Heart left ventricle (tissue), 16 donors: ENCODE results near the gene NAALADL2. TPM values are rescaled to one million over a fixed set of nuclear protein-coding genes. Genes with fewer than 3 reads are reported as not detected.

ENCODE experiments used
- ATAC-seq, 4 donors: fragments of 200-7000 bp; cut with Tn5 transposase; one replicate each; pipeline ENCODE4 v1.9.1; 2020 to 2022; ENCODE audit warnings: moderate library complexity in 4 of 4, mild to moderate bottlenecking in 3 of 4, moderate number of reproducible peaks in 1 of 4
- DNase-seq, 5 donors: peaks; one replicate each; pipeline ENCODE4 v3.0.0-alpha.2; 2020
- H3K27ac ChIP-seq, 12 donors: fragments of 200-600 bp; sonication (generic) in 4 of 12; one replicate each; pipeline versions ENCODE4 v1.5.0 to v1.8.0; 2016 to 2022; ENCODE audit warnings: mild to moderate bottlenecking in 2 of 12
- H3K27me3 ChIP-seq, 9 donors: fragments of 200-600 bp; sonication (generic) in 2 of 9; one replicate each; pipeline versions ENCODE4 v1.5.1 to v1.8.0; 2016 to 2022; ENCODE audit warnings: mild to moderate bottlenecking in 3 of 9
- H3K36me3 ChIP-seq, 9 donors: fragments of 200-600 bp; sonication (generic) in 2 of 9; one replicate each; pipeline versions ENCODE4 v1.5.0 to v1.8.0; 2018 to 2022; ENCODE audit warnings: mild to moderate bottlenecking in 2 of 9
- H3K4me1 ChIP-seq, 12 donors: fragments of 200-600 bp; sonication (generic) in 4 of 12; one replicate each; pipeline versions ENCODE4 v1.5.0 to v1.8.0; 2016 to 2022; ENCODE audit warnings: mild to moderate bottlenecking in 3 of 12
- H3K4me3 ChIP-seq, 12 donors: fragments of 200-600 bp; sonication (generic) in 4 of 12; one replicate each; pipeline versions ENCODE4 v1.5.0 to v1.8.0; 2017 to 2022; ENCODE audit warnings: mild to moderate bottlenecking in 9 of 12, moderate library complexity in 4 of 12
- H3K9me3 ChIP-seq, 12 donors: fragments of 200-600 bp; sonication (generic) in 4 of 12; one replicate each; pipeline versions ENCODE4 v1.5.0 to v1.8.0; 2016 to 2022; ENCODE audit warnings: mild to moderate bottlenecking in 1 of 12
- POLR2A ChIP-seq, 2 donors: fragments of 450-650 bp; IDR thresholded peaks; one replicate each; pipeline ENCODE4 v1.6.1; 2017; ENCODE audit warnings: antibody characterized with exemption in 2 of 2, mild to moderate bottlenecking in 2 of 2, moderate library complexity in 2 of 2
- WGBS, 4 donors: extraction: QIAGEN DNeasy Blood & Tissue Kit in 2 of 4; methylation state at CpG; one replicate each; pipeline versions ENCODE4 v1.1.5 to v1.1.7; 2013 to 2018; 5-methylcytosine and 5-hydroxymethylcytosine counted together
- intact Hi-C, 10 donors: fragments of 100-400 bp; cut with DNase I; formaldehyde crosslinking; loops; one replicate each; pipeline versions ENCODE4 v1.11.1 to v1.14.2; 2022
- polyA plus RNA-seq, 2 donors: library from polyadenylated mRNA; stranded (reverse); fragments of 200-250 nt; gene quantifications; one replicate each; pipeline ENCODE4 v1.2.3, GENCODE V29; 2013
- total RNA-seq, 9 donors: library from RNA; depleted of rRNA in 2 of 9; stranded (reverse); fragments of >200 nt in 2 of 9; fragmentation: NEBNext Ultra II Directional in 3 of 9; extraction: Animal tissue kit (Norgen Biotek cat#: 25700) in 3 of 9; gene quantifications; one replicate each; pipeline versions ENCODE4 v1.1.0 to v1.2.4, GENCODE V29; 2016 to 2023
- TF ChIP-seq, protein P1 (sequence below), 12 donors: fragments of 200-600 bp; sonication (generic) in 4 of 12; IDR thresholded peaks; one replicate each; pipeline versions ENCODE4 v1.5.0 to v1.8.0; 2018 to 2022; ENCODE audit warnings: antibody characterized with exemption in 12 of 12, mild to moderate bottlenecking in 5 of 12
- donor health status: ischemic (EF 13 %, LVEDD 7.1; RV severe dilation, severe dysfunction).
- donor health status: healthy with polysubstance abuse.
- donor health status: DM: no; HTN: yes; CAD: no.
- donor health status: DM: no; HTN: no; CAD: no.
- donor health status: ischemic (EF 25% LVEDD 6.9; RV normal size, moderate dysfunction).
- donor health status: ischemic (EF 25% LVEDD 5.7; RV mildly dilated, moderate dysfunction).
- donor health status: healthy.
- donor health status: DM: yes; HTN: yes; CAD: no.
- donor health status: ischemic (EF 35%, LVEDD 5.7; RV mildly dilated, moderate dysfunction).
- donor health status: nonischemic (EF 11% LVEDD 7.7; RV severe dilation, severe dysfunction).
- donor health status: DM: yes; HTN: yes; CAD: no.
- donor health status: PGD.
- donor health status: ischemic (EF 29% LVEDD 5.4; RV normal size, mild dysfunction).
- donor health status: nonischemic (EF 23%, LVEDD 6.1; RV moderate dilation, normal function).

NAALADL2 gene
- total and polyA plus RNA-seq, 11 donors, result 0.23 to 8.5 (median 3.0) TPM

DNA sequence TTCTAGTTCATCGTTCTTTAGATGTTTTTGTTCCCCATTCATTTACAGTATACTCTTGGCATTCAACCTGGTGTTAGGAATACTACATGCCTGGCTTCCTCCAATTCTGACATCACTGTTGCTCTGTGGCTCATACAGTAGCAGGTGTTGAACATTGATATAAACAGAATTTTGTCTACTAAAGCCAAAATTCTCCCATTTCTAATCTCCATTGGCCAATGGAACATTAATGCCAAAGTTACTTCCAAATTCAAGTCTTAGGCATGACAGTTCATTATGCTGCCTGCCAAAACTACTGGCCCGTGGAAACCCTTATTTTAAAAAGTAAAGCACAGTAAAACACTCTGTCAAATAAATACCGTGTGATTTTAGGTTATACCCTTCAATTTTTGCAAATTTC lies 368.0 kb downstream of the NAALADL2 start:
- Histone ChIP-seq H3K27me3 (no peaks in the 10 kb centered on the region), H3K36me3 (no peaks in the 10 kb centered on the region), H3K27ac (no peak overlapping the region), H3K4me3 (no peak overlapping the region), H3K4me1 (peaks cover 0 to 10% (median 0%) of the 10 kb centered on the region in 12 donors), H3K9me3 (no peaks in the 10 kb centered on the region)
- TF ChIP-seq, protein P1, sequence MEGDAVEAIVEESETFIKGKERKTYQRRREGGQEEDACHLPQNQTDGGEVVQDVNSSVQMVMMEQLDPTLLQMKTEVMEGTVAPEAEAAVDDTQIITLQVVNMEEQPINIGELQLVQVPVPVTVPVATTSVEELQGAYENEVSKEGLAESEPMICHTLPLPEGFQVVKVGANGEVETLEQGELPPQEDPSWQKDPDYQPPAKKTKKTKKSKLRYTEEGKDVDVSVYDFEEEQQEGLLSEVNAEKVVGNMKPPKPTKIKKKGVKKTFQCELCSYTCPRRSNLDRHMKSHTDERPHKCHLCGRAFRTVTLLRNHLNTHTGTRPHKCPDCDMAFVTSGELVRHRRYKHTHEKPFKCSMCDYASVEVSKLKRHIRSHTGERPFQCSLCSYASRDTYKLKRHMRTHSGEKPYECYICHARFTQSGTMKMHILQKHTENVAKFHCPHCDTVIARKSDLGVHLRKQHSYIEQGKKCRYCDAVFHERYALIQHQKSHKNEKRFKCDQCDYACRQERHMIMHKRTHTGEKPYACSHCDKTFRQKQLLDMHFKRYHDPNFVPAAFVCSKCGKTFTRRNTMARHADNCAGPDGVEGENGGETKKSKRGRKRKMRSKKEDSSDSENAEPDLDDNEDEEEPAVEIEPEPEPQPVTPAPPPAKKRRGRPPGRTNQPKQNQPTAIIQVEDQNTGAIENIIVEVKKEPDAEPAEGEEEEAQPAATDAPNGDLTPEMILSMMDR (IDR thresholded peaks at IDR 0.05), result no peak
- TF ChIP-seq POLR2A (IDR thresholded peaks at IDR 0.05), result no peak
- ATAC-seq, result no peak
- intact Hi-C loops, result no loop called here
- 70 to 82% (median 77%) methylated on average over 3 of the region's 3 CpGs for WGBS, 4 donors
- no peak for DNase-seq

DNA sequence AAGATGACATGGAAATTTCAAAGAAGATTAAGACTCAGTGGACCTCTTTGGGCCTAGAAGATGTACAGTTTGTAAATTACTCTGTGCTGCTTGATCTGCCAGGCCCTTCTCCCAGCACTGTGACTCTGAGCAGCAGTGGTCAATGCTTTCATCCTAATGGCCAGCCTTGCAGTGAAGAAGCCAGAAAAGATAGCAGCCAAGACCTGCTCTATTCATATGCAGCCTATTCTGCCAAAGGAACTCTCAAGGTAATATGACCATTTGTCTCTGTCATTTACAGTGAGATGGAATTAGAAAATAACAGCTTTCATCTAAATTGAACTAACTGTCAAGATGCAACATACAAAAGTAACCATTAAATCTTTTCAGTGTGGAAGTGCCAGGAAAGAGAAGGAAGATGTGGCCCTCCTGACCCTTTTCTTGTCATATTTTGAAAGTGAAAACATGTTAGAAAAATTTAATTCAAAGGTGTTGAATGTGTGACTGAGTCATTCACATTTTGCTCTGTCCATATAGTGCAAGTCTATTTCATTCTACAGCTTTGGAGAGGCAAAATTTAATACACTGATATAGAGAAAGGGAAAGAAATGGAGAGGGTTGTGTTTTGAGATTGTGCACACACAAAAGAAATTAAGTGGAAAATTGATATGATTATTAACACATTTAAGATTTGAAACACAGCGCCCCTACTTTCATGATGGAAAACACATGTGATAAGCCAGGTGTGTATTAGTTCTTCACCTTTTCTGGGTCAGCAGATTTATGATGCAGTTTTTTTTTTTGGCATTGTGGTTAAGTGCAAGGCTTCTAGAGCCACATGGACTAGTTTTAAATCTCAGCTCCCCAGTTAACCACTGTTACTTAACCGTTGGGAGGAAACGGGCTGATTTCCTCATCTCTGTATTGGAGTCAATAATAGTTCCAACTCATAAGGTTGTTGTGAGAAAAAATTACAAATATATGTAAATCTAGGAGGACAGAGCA lies 375.1 kb downstream of the NAALADL2 start:
- no peaks in the 10 kb centered on the region for H3K36me3 ChIP-seq
- no peaks in the 10 kb centered on the region for H3K9me3 ChIP-seq
- no peak overlapping the region for H3K4me3 ChIP-seq
- WGBS, 4 donors, result 84 to 88% (median 85%) methylated on average over 3 of the region's 3 CpGs
- H3K27ac ChIP-seq, result no peak overlapping the region
- H3K4me1 ChIP-seq, result no peaks in the 10 kb centered on the region
- DNase-seq (no peak), ATAC-seq (no peak)
- no peak for TF ChIP-seq POLR2A (IDR thresholded peaks at IDR 0.05)
- TF ChIP-seq, protein P1 (IDR thresholded peaks at IDR 0.05), result no peak
- intact Hi-C loops, result no loop called here
- H3K27me3 ChIP-seq, result no peaks in the 10 kb centered on the region

DNA sequence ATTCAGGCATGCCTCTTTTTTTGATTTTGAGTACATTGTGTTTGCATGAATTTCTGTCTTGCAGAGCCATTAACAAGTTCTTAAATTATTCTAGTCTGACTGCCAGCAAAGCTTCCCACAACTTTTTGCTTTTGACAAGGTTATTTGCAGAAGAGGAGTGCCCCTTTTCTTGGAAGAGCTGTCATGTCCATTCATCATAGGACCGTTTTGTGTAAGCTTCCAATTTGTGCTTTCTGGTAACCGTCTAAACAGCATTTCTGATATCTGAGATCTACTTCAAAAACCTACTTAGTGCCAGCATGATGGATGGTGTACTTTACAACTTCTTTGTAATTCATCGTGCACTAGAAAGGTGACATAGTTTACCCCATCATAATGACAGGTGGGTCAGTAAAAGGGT lies 379.7 kb downstream of the NAALADL2 start:
- 32 to 55% (median 38%) methylated on average over 3 of the region's 3 CpGs for WGBS, 4 donors
- H3K4me3 ChIP-seq, result no peak overlapping the region
- no peak overlapping the region for H3K27ac ChIP-seq
- ATAC-seq, result no peak
- no peak for DNase-seq
- H3K27me3 ChIP-seq, result no peaks in the 10 kb centered on the region
- H3K9me3 ChIP-seq, result no peaks in the 10 kb centered on the region
- H3K36me3 ChIP-seq, result no peaks in the 10 kb centered on the region
- TF ChIP-seq, protein P1 (IDR thresholded peaks at IDR 0.05), result no peak
- TF ChIP-seq POLR2A (IDR thresholded peaks at IDR 0.05), result no peak
- intact Hi-C loops, result no loop called here
- H3K4me1 ChIP-seq, result no peaks in the 10 kb centered on the region

DNA sequence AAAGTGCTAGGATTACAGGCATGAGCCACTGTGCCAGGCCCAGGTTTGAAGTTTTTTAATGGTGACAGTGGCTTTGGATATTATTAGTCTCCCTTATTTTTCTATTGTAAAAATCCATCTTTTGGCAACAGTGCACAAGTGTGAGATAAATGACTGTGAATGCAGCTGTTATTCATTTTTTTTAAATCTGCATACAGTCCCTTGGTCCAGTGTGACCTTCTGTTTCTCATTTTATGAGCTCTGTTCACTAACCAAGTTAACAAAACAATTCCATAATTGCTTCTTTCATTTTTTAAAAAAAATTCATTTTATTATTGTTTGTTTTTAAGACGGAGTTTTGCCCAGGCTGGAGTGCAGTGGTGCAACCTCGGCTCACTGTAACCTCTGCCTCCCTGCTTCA lies 381.8 kb downstream of the NAALADL2 start:
- WGBS, 4 donors, result 69 to 84% (median 79%) methylated on average over 2 of the region's 2 CpGs

More for the DNA sequence above, 381.8 kb downstream of the NAALADL2 start:
- no peak for ATAC-seq
- intact Hi-C loops, result no loop called here
- Histone ChIP-seq H3K27ac (no peak overlapping the region), H3K9me3 (no peaks in the 10 kb centered on the region), H3K4me3 (no peak overlapping the region), H3K36me3 (no peaks in the 10 kb centered on the region), H3K27me3 (no peaks in the 10 kb centered on the region), H3K4me1 (no peaks in the 10 kb centered on the region)
- TF ChIP-seq POLR2A (IDR thresholded peaks at IDR 0.05), result no peak
- TF ChIP-seq, protein P1 (IDR thresholded peaks at IDR 0.05), result no peak
- DNase-seq, result no peak
